HG02798 (cell line): Measurements from ENCODE around the gene ANHX.
A peak's percentile ranks its signal among the peaks of the same experiment; 100 is the strongest.

Source experiments
- ATAC-seq: cut with Tn5 transposase; IDR thresholded peaks from one replicate; pipeline ENCODE4 v1.9.1; 2021; ENCODE audit warnings: mild to moderate bottlenecking; ENCODE audit not compliant: unreplicated experiment, poor library complexity

Gene ANHX

DNA sequence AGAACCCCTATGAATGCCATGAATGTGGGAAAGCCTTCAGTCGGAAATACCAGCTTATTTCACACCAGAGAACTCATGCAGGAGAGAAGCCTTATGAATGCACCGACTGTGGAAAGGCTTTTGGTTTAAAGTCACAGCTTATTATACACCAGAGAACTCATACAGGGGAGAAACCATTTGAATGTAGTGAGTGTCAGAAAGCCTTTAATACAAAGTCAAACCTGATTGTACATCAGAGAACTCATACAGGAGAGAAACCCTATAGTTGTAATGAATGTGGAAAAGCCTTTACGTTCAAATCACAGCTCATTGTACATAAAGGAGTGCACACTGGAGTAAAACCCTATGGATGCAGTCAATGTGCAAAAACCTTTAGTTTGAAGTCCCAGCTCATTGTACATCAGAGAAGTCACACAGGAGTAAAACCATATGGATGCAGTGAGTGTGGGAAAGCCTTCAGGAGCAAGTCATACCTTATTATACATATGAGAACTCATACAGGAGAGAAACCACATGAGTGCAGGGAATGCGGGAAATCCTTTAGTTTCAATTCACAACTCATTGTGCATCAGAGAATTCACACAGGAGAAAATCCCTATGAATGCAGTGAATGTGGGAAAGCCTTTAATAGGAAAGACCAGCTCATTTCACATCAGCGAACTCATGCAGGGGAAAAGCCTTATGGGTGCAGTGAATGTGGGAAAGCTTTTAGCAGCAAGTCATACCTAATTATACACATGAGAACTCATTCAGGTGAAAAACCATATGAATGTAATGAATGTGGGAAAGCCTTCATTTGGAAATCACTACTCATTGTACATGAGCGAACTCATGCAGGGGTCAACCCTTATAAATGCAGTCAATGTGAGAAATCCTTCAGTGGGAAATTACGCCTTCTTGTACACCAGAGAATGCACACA, 32.1 kb downstream of the ANHX start:
- ATAC-seq: no peak

DNA sequence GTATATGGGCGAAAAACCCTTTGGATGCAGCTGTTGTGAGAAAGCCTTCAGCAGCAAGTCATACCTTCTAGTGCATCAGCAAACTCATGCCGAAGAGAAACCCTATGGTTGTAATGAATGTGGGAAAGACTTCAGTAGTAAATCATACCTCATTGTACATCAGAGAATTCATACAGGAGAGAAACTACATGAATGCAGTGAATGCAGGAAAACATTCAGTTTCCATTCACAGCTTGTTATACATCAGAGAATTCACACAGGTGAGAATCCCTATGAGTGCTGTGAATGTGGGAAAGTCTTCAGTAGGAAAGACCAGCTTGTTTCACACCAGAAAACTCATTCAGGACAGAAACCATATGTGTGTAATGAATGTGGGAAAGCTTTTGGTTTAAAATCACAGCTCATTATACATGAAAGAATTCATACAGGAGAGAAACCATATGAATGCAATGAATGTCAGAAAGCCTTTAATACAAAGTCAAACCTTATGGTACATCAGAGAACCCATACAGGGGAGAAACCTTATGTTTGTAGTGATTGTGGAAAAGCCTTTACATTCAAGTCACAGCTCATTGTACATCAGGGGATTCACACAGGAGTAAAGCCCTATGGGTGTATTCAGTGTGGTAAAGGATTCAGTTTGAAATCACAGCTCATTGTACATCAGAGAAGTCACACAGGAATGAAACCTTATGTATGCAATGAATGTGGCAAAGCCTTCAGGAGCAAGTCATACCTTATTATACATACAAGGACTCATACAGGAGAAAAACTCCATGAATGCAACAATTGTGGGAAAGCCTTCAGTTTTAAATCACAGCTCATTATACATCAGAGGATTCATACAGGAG, 33.0 kb downstream of the ANHX start:
- ATAC-seq: no peak

DNA sequence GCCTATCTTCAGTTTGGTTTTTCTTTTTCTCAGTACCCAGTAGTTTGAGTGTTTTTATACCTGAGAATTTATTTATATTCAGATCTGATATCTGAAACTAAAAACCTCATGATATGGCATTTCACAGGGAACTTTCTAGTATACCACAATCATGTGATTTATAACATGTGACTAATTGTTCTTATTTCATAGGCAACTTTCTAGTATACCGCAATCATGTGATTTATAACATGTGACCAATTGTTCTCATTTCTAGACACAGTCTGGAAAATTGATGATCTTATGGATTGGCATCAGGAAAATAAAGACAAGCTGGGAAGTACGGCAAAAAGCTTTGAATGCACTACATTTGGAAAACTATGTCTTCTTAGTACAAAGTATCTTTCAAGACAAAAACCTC, 33.8 kb downstream of the ANHX start:
- ATAC-seq: no peak

DNA sequence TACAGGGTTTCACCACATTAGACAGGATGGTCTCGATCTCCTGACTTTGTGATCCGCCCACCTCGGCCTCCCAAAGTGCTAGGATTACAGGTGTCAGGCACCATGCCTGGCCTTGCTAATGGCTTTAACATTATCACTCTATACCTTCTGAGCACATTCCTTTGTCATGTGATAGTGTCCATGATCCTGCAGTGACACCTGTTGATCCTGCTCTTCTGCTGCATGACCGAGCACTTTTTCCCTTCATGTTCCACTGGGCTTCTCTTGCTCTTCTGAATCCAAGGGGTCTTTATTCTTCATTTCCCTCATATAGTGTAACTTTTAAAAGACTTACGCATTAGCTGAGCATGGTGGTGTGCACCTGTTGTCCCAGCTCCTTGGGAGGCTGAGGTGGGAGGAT, 42.8 kb downstream of the ANHX start:
- no peak for ATAC-seq

DNA sequence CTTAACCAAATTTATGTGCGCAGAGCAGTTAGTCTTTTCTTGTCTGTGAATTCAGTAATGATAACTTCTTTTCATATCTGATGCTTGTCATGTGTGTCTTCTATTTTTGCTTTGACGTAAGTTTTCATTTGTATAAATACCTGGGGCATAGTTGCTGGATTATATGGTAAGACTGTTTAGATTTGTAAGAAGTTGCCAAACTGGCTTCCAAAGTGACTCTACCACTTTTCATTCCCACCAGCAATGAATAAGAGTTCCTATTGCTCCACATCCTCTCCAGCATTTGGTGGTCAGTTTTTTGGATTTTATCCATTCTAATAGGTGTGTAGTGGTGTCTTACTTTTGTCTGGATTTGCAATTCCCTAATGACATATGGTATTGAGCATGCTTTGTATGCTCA, 45.5 kb downstream of the ANHX start:
- ATAC-seq: no peak

DNA sequence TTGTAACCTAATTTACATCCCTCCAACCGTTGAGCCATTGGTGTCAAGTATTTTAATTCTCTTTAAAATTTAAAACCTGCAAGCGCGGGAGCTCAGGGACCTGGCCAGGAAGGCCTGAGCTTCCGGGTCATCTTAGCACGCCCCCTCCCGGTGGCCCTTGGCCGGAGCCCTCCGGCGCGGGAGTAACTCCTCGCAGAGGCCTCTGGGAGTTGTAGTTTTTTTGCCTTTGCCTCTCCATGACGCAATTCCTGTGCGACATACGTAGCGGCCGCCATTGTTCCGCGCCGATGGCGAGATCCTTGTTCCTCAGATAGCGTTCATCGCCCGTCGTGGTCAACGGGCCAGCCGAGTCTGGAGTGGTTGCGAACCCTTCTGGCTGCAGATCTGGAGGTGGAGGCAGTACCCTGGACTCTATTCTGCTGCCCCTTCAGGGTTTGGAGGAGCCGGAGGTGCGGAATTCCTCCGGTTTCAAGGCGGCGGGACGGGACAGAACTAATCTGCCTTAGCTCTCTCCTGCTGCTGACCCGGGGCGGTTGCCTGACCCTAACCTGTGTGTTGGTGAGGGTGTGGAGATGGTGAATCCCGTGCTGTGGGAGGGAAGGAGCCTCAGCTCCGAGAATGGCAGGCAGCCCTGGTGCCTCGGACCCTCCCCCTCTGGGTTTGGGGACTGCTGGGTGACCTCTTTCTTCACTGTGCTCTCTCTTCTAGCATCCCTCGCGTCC, 54.3 kb downstream of the ANHX start, which contains the start of gene ZNF268:
ZNF268 (plus strand) TSS at position 258 of the 722 bp plus-strand sequence. CDS start 503 bp downstream, outside the sequence.
- ATAC-seq: peak; percentile 96

- ATAC-seq: no peak
Measured at GRCh38 chr12:133180669-133181068, 55.0 kb downstream of the ANHX start.

DNA sequence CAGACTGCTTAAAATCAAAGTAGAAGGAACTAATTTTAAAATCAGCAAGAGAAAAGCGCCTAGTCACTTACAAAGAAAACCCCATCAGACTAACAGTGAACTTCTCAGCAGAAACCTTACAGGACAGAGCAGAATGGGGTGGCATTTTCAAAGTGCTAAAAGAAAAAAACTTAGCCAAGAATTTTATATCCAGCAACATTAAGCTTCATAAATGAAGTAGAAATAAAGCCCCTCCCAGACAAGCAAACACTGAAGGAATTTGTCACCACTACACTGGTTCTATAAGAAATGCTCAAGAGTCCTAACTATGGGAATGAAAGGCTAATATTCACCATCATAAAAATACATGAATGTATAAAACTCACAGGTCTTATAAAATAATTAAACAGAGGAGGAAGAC, 60.8 kb downstream of the ANHX start:
- no peak for ATAC-seq

- ATAC-seq: no peak
Measured at GRCh38 chr12:133172491-133172890, 63.2 kb downstream of the ANHX start.
